Type B pancreatic cell (in vitro differentiated cells): ENCODE results near the gene SOAT2. TPM values are rescaled to one million over a fixed set of nuclear protein-coding genes. Genes with fewer than 3 reads are reported as not detected.
"Not testable (repeated sequence)": the region's sequence is repeated elsewhere in the genome, so short reads cannot be mapped to it uniquely, and the experiment has no call there.

ENCODE experiments used
- DNase-seq: peaks from one replicate; pipeline ENCODE4 v3.0.0; 2021; ENCODE audit warnings: mixed read lengths; ENCODE audit not compliant: unreplicated experiment; ENCODE audit errors: extremely low spot score
- H3K27ac Mint-ChIP-seq: 2 replicates; pipeline ENCODE4 v1.8.0; 2021; ENCODE audit warnings: mild to moderate bottlenecking, mixed read lengths
- H3K27me3 Mint-ChIP-seq: 2 replicates; pipeline ENCODE4 v1.8.0; 2021; ENCODE audit warnings: mixed read lengths
- H3K36me3 Mint-ChIP-seq: 2 replicates; pipeline ENCODE4 v1.8.0; 2021; ENCODE audit warnings: mixed read lengths
- H3K4me1 Mint-ChIP-seq: one replicate; pipeline ENCODE4 v1.8.0; 2021; ENCODE audit warnings: mixed read lengths; ENCODE audit not compliant: unreplicated experiment
- H3K4me3 Mint-ChIP-seq: 2 replicates; pipeline ENCODE4 v1.8.0; 2021; ENCODE audit warnings: mild to moderate bottlenecking, mixed read lengths
- H3K9me3 Mint-ChIP-seq: 2 replicates; pipeline ENCODE4 v1.8.0; 2021; ENCODE audit warnings: mixed read lengths
- total RNA-seq: library from RNA; stranded (reverse); gene quantifications from 2 replicates; pipeline ENCODE4 v1.2.1, GENCODE V29; 2021; ENCODE audit warnings: low replicate concordance
- TF ChIP-seq, protein P1 (sequence below): fragments of 200-600 bp; sonication (generic); conservative IDR thresholded peaks from 2 replicates; pipeline ENCODE4 v1.5.0; 2021; ENCODE audit warnings: antibody characterized with exemption, mild to moderate bottlenecking

Gene SOAT2
- total RNA-seq, 1 donor from 2014 or later, result 0.97 TPM

DNA sequence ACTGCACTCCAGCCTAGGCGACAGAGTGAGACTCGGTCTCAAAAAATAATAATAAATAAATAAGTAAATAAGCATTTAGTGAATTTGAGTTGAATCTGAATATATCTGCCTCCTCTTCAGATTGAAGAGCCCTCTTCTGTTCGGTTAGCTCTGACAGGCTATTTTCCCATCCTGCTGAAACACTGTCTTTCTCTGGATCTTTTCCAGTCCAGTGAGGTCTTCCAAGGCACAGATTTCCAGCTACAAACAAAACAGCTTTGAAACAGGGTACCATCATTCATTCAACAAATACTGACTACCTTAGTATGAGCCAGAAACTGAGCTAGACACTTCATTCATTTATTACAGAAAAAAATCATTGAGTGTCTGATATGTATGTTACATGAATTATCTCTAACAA lies 16.9 kb upstream of the SOAT2 start:
- Mint-ChIP-seq H3K9me3 (no peaks in the 10 kb centered on the region), H3K4me1 (no peaks in the 10 kb centered on the region), H3K4me3 (no peak overlapping the region), H3K27ac (no peak overlapping the region), H3K27me3 (no peaks in the 10 kb centered on the region), H3K36me3 (no peaks in the 10 kb centered on the region)
- no peak for DNase-seq
- TF ChIP-seq, protein P1, sequence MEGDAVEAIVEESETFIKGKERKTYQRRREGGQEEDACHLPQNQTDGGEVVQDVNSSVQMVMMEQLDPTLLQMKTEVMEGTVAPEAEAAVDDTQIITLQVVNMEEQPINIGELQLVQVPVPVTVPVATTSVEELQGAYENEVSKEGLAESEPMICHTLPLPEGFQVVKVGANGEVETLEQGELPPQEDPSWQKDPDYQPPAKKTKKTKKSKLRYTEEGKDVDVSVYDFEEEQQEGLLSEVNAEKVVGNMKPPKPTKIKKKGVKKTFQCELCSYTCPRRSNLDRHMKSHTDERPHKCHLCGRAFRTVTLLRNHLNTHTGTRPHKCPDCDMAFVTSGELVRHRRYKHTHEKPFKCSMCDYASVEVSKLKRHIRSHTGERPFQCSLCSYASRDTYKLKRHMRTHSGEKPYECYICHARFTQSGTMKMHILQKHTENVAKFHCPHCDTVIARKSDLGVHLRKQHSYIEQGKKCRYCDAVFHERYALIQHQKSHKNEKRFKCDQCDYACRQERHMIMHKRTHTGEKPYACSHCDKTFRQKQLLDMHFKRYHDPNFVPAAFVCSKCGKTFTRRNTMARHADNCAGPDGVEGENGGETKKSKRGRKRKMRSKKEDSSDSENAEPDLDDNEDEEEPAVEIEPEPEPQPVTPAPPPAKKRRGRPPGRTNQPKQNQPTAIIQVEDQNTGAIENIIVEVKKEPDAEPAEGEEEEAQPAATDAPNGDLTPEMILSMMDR, result no peak

DNA sequence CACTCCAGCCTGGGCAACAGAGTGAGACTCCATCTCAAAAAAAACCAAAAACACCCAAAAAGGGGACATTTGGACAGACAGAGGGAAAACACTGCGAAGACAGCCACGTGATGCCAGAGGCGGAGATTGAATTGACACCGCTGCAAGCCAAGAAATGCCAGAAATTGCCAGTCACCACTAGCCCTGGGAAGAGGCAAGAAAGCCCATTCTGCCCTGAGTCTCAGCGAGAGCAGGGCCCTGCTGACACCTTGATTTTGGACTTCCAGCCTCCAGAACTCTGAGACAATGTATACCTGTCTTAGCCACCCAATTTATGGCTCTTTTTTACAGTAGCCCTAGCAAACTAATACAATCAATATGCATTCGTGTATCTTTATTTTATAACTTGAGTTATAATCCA lies 13.2 kb upstream of the SOAT2 start:
- peaks cover 8% of the 10 kb centered on the region for H3K4me1 Mint-ChIP-seq
- H3K27me3 Mint-ChIP-seq, result no peaks in the 10 kb centered on the region
- TF ChIP-seq, protein P1, result no peak
- no peaks in the 10 kb centered on the region for H3K36me3 Mint-ChIP-seq
- no peak overlapping the region for H3K27ac Mint-ChIP-seq
- H3K4me3 Mint-ChIP-seq, result no peak overlapping the region
- no peaks in the 10 kb centered on the region for H3K9me3 Mint-ChIP-seq
- DNase-seq, result no peak

DNA sequence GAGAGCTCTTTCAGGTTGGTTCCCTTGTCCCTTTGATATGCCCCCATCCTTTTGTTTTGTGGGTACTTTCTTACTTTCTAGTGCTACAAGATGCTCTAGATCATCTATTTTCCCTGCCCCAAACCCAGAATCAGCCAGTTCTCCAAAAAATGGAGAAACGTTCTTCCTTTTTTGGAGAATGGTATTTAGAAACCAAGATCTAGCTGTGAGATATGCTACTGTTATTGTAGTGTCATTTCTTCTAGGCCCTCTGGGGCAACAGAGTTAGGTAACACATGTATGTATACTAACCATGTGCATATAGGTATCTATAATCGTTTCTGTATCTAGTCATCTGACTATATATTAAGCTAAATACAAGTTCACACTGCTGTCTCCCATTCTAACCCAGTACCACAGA lies 12.7 kb upstream of the SOAT2 start:
- no peak overlapping the region for H3K4me3 Mint-ChIP-seq
- peaks cover 8% of the 10 kb centered on the region for H3K4me1 Mint-ChIP-seq
- H3K27me3 Mint-ChIP-seq, result peaks cover 3% of the 10 kb centered on the region
- H3K27ac Mint-ChIP-seq, result no peak overlapping the region
- no peaks in the 10 kb centered on the region for H3K9me3 Mint-ChIP-seq
- H3K36me3 Mint-ChIP-seq, result no peaks in the 10 kb centered on the region
- DNase-seq, result no peak
- TF ChIP-seq, protein P1, result no peak

- Mint-ChIP-seq H3K4me1 (peaks cover 15% of the 10 kb centered on the region), H3K27ac (no peak overlapping the region), H3K27me3 (peaks cover 10% of the 10 kb centered on the region), H3K9me3 (no peaks in the 10 kb centered on the region), H3K36me3 (no peaks in the 10 kb centered on the region), H3K4me3 (no peak overlapping the region)
- TF ChIP-seq, protein P1, result no peak
- DNase-seq, result no peak
These were observed 11.5 kb upstream of the SOAT2 start for GRCh38 chr12:53091756-53092155.

DNA sequence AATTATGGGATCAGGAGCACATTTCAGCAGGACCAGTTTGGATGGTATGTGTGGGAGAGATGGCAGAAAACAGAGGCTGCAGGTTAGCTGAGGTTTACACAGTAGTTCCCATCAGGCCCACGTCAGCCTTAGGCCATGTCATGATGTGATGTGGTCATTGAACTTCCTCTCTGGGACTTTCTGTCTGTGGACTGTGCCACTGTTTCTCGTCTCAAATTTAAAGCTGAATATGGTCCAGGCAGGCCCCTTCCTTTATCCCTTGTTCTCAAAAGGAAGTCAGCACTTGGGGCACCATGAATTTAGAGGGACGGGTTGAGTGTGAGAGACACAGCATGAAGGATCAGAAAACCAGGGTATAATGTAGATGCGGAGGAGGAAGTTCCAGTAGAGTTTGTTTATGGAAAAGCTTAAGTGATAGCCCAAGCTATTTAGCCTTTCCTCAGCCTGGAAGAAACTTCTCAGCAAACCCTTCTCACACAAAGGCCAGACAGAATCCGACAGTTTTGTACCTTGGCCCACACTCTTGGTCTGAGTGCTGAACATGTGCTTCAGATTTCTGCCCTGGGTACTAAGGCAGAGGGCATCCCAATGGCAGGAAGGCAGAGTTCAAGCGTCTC lies 9.4 kb upstream of the SOAT2 start:
- H3K27me3 Mint-ChIP-seq, result peaks cover 24% of the 10 kb centered on the region
- H3K4me1 Mint-ChIP-seq, result peaks cover 29% of the 10 kb centered on the region
- H3K4me3 Mint-ChIP-seq, result no peak overlapping the region
- no peaks in the 10 kb centered on the region for H3K9me3 Mint-ChIP-seq
- TF ChIP-seq, protein P1, result no peak
- no peaks in the 10 kb centered on the region for H3K36me3 Mint-ChIP-seq
- DNase-seq, result no peak
- peak overlapping the region; percentile 10 for H3K27ac Mint-ChIP-seq

- H3K9me3 Mint-ChIP-seq, result no peaks in the 10 kb centered on the region
- H3K36me3 Mint-ChIP-seq, result no peaks in the 10 kb centered on the region
- H3K4me3 Mint-ChIP-seq, result no peak overlapping the region
- no peak overlapping the region for H3K27ac Mint-ChIP-seq
- TF ChIP-seq, protein P1, result no peak
- peaks cover 34% of the 10 kb centered on the region for H3K4me1 Mint-ChIP-seq
- DNase-seq, result no peak
- H3K27me3 Mint-ChIP-seq, result peaks cover 29% of the 10 kb centered on the region
These were observed 8.9 kb upstream of the SOAT2 start for GRCh38 chr12:53094394-53094787.

- Mint-ChIP-seq H3K4me1 (peaks cover 36% of the 10 kb centered on the region), H3K27me3 (peaks cover 30% of the 10 kb centered on the region)
- not testable (repeated sequence) for DNase-seq, H3K4me3 Mint-ChIP-seq, H3K36me3 Mint-ChIP-seq, H3K27ac Mint-ChIP-seq, H3K9me3 Mint-ChIP-seq
These were observed 8.3 kb upstream of the SOAT2 start for GRCh38 chr12:53094796-53095595.

GRCh38 chr12:53095596-53095895 lies 7.7 kb upstream of the SOAT2 start:
- Mint-ChIP-seq H3K27me3 (peaks cover 30% of the 10 kb centered on the region), H3K4me1 (peaks cover 36% of the 10 kb centered on the region)
- not testable (repeated sequence) for H3K4me3 Mint-ChIP-seq, H3K27ac Mint-ChIP-seq, H3K36me3 Mint-ChIP-seq, H3K9me3 Mint-ChIP-seq, DNase-seq
